Activated B cell treated with CpG ODN at 0.5 μM for 24 hours (primary cell): ENCODE data around the gene CERS6. TPM values are rescaled to one million over a fixed set of nuclear protein-coding genes. Genes with fewer than 3 reads are reported as not detected.

Experiments
- ATAC-seq: fragments of 200-7000 bp; cut with Tn5 transposase; one replicate; pipeline ENCODE4 v1.10.0; 2021; ENCODE audit warnings: low read depth, mild to moderate bottlenecking, moderate library complexity
- CTCF ChIA-PET: fragments of 350-600 bp; sonication (Branson Sonifier 250); formaldehyde crosslinking; loops from one replicate; lab custom pipeline; 2021; ENCODE audit warnings: antibody characterized with exemption; lab: Charles Lee
- POLR2A ChIA-PET: fragments of 350-600 bp; sonication (Branson Sonifier 250); formaldehyde crosslinking; loops from one replicate; lab custom pipeline; 2021; ENCODE audit warnings: antibody characterized with exemption; lab: Charles Lee
- DNase-seq: peaks from one replicate; pipeline ENCODE4 v3.0.0; 2022
- H3K27ac Mint-ChIP-seq: one replicate; pipeline ENCODE4 v1.8.0; 2020; ENCODE audit warnings: mixed read lengths
- H3K27me3 Mint-ChIP-seq: one replicate; pipeline ENCODE4 v1.8.0; 2021; ENCODE audit warnings: mixed read lengths
- H3K36me3 Mint-ChIP-seq: one replicate; pipeline ENCODE4 v1.8.0; 2021; ENCODE audit warnings: low read depth, mixed read lengths
- H3K4me1 Mint-ChIP-seq: one replicate; pipeline ENCODE4 v1.8.0; 2021; ENCODE audit warnings: mixed read lengths
- H3K4me3 Mint-ChIP-seq: one replicate; pipeline ENCODE4 v1.8.0; 2020; ENCODE audit warnings: mild to moderate bottlenecking, mixed read lengths
- H3K9me3 Mint-ChIP-seq: one replicate; pipeline ENCODE4 v1.8.0; 2020; ENCODE audit warnings: mixed read lengths
- intact Hi-C: fragments of 100-400 bp; cut with micrococcal nuclease; formaldehyde crosslinking; loops from one replicate; pipeline ENCODE4 v1.15.1; 2024
- total RNA-seq: library from RNA; stranded (reverse); gene quantifications from 2 replicates; pipeline ENCODE4 v1.2.3, GENCODE V29; 2022
- TF ChIP-seq, protein P1 (sequence below): fragments of 200-600 bp; IDR thresholded peaks from one replicate; pipeline ENCODE4 v1.8.0; 2022; ENCODE audit warnings: antibody characterized with exemption, mild to moderate bottlenecking

The CERS6 gene
- total RNA-seq, 1 donor from 2014 or later, result 5.3 TPM

DNA sequence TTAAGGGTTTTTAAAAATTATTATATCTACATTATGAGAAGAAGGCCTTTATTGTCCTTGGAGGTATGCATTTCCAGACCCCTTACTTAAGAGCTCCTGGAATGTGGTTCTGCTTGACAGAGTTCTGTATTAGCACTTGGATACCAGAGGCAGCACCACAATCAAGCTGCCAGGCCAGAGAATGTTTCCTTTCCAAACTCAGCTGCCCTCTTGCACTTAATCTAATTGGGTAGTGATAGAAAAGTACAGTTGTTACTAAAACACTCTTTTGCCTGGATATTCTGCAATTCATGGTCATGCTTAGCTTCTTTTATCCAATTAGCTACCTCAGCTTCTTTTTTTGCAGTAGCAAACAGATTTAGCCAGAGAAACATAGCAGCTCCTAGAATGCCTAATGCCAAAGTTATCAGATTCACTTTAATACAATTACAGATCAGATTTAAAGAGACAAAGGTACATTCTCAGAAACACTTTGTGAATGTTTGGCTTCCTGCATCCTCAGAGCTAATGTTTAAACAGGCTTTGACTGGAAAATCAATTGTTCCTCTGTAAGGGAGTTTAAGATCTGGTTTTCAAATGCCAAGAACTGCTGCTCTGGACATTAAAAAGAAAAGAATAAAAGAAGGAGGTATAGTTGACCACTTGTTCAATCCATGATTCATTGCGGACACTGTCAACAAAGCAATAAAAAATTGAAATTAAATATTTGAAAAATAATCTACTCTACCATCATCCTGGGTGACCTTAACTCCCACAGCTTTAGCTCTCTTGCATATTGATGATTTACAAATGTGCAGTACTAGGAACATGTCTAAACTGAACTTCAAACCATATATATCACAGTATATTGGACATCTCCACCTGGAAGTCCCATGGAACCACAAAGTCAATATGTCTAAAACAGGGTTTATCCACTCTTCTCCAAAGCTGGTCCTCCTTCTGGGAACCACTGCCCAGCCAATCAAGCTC lies 359.2 kb downstream of the CERS6 start:
- intact Hi-C loops, result no loop called here
- CTCF ChIA-PET, result no interaction called here
- no peak for DNase-seq
- no peak for ATAC-seq
- no peaks in the 10 kb centered on the region for H3K27me3 Mint-ChIP-seq
- H3K9me3 Mint-ChIP-seq, result no peaks in the 10 kb centered on the region
- H3K36me3 Mint-ChIP-seq, result no peaks in the 10 kb centered on the region
- no peak overlapping the region for H3K27ac Mint-ChIP-seq
- TF ChIP-seq, protein P1, sequence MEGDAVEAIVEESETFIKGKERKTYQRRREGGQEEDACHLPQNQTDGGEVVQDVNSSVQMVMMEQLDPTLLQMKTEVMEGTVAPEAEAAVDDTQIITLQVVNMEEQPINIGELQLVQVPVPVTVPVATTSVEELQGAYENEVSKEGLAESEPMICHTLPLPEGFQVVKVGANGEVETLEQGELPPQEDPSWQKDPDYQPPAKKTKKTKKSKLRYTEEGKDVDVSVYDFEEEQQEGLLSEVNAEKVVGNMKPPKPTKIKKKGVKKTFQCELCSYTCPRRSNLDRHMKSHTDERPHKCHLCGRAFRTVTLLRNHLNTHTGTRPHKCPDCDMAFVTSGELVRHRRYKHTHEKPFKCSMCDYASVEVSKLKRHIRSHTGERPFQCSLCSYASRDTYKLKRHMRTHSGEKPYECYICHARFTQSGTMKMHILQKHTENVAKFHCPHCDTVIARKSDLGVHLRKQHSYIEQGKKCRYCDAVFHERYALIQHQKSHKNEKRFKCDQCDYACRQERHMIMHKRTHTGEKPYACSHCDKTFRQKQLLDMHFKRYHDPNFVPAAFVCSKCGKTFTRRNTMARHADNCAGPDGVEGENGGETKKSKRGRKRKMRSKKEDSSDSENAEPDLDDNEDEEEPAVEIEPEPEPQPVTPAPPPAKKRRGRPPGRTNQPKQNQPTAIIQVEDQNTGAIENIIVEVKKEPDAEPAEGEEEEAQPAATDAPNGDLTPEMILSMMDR, result no peak
- H3K4me1 Mint-ChIP-seq, result no peaks in the 10 kb centered on the region
- POLR2A ChIA-PET, result no interaction called here
- no peak overlapping the region for H3K4me3 Mint-ChIP-seq

DNA sequence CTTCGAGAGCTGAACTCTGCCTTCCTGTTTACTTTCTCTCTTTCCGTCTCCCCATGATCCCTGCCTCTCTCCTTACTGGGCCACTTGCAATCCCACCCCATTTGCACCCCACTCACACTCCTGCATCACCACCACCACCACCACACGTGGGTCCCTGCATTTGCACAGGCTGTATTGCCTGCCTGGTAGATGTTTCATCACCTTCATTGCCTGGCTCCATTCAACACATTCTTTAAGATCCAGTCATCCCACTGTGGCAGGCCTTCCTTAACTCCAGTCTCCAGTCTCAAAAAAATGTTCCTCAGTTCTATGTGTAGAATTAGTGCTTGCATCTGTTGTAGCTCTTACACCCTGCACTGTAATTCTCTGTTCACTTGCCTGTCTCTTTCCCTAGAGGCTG lies 360.3 kb downstream of the CERS6 start:
- DNase-seq (no peak), ATAC-seq (no peak)
- H3K4me1 Mint-ChIP-seq, result no peaks in the 10 kb centered on the region
- H3K9me3 Mint-ChIP-seq, result no peaks in the 10 kb centered on the region
- CTCF ChIA-PET, result no interaction called here
- no peaks in the 10 kb centered on the region for H3K36me3 Mint-ChIP-seq
- no peaks in the 10 kb centered on the region for H3K27me3 Mint-ChIP-seq
- H3K4me3 Mint-ChIP-seq, result no peak overlapping the region
- intact Hi-C loops, result no loop called here
- H3K27ac Mint-ChIP-seq, result no peak overlapping the region
- POLR2A ChIA-PET, result no interaction called here
- TF ChIP-seq, protein P1, result no peak

DNA sequence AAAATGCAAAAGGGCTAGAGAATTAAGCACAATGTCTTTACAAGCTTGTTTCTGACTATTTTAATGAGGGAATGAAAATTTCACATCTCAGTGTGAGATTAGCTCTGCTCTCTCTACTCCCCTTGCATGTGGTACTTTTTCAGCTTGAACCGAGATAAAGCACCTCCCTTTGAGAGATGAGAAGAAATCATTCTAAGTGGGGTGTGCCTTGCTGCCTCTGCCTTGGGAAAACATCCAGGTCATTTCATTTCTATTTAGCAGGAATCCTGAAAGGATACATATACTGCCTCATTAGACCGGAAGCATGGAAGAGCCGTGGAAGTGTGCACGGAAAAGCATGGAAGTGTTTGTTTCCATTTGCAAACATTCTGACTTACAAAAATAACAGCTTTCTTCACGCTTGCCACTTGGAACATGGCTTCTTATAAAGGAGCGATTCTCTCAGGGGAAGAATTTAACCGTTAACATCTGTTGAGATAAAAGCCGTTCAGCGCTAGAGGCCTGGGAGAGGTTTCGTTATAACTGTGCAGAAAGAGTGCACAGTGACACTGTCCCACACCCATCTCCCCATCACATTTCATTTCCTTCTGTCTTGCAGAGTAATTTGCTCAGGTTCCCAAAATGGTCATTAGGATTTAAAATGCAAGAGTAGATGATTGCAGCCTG lies 363.1 kb downstream of the CERS6 start:
- Mint-ChIP-seq H3K4me3 (no peak overlapping the region), H3K36me3 (no peaks in the 10 kb centered on the region), H3K27ac (no peak overlapping the region), H3K27me3 (no peaks in the 10 kb centered on the region), H3K4me1 (no peaks in the 10 kb centered on the region), H3K9me3 (no peaks in the 10 kb centered on the region)
- ChIA-PET CTCF (no interaction called here), POLR2A (no interaction called here)
- ATAC-seq, result no peak
- no peak for DNase-seq
- intact Hi-C loops, result no loop called here
- TF ChIP-seq, protein P1, result no peak

DNA sequence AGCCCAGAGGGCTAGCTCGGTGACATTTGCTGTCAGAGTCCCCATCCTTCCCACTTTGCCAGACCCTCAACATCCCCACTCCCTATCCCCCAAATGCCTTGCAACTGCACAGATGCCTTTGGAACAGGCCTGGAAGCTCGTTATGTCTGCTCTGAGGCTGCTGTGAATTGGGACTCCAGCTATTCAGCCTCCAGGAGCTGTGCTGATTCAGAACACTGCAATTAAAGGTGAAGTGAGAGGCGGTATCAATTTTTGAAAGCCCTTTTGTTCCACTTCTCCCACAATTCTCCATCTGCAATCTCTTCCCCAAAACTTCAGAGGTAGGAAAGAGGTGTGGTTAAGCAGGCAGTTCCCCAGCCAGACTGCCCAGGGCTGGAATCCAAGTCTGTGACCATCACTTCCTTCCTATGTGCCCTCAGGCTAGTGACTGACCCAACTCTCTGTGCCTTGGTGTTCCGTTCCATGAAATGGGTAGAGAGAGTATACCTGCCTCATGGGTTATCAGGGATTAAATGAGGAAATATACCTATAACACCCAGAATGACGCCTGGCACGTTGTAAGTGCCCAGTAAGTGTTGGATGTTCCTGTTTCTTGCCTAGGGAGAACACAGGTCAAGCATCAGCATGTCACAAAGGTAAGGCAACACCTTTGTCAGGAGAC lies 363.9 kb downstream of the CERS6 start:
- no peak overlapping the region for H3K27ac Mint-ChIP-seq
- intact Hi-C loops, result no loop called here
- ATAC-seq (no peak), DNase-seq (no peak)
- no peak overlapping the region for H3K4me3 Mint-ChIP-seq
- ChIA-PET CTCF (no interaction called here), POLR2A (no interaction called here)
- no peaks in the 10 kb centered on the region for H3K4me1 Mint-ChIP-seq
- no peaks in the 10 kb centered on the region for H3K36me3 Mint-ChIP-seq
- H3K9me3 Mint-ChIP-seq, result no peaks in the 10 kb centered on the region
- no peaks in the 10 kb centered on the region for H3K27me3 Mint-ChIP-seq
- TF ChIP-seq, protein P1, result no peak

DNA sequence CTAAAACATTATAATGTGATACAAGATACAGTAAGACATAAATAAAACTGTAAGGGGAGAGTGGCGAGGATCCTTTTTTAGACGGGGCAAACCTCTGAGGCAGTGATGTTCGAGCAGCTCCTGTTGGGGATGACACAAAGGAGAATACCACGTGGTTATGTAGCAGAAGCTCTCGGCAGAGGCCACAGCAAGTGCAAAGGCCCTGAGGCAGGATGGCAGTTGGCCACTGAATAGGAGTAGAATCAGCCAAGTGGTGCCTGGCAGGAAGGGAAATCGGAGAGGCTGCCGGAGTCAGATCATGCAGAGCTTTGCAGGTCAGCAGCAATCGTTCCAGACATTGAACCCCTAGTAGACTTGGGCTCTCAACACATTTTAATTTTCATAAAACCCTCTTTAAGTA lies 365.5 kb downstream of the CERS6 start:
- intact Hi-C loops, result no loop called here
- H3K4me1 Mint-ChIP-seq, result no peaks in the 10 kb centered on the region
- ATAC-seq, result no peak
- POLR2A ChIA-PET, result no interaction called here
- no peak for DNase-seq
- TF ChIP-seq, protein P1, result no peak
- no peaks in the 10 kb centered on the region for H3K9me3 Mint-ChIP-seq
- H3K36me3 Mint-ChIP-seq, result no peaks in the 10 kb centered on the region
- H3K4me3 Mint-ChIP-seq, result no peak overlapping the region
- H3K27me3 Mint-ChIP-seq, result no peaks in the 10 kb centered on the region
- CTCF ChIA-PET, result no interaction called here
- H3K27ac Mint-ChIP-seq, result no peak overlapping the region
